Ovary (tissue), 9 donors: ENCODE measurements around the gene CRMP1. TPM values are rescaled to one million over a fixed set of nuclear protein-coding genes. Genes with fewer than 3 reads are reported as not detected.

Source experiments
- DNase-seq, 5 donors: peaks; one replicate each; pipeline ENCODE4 v3.0.0-alpha.2; 2019 to 2020
- H3K27ac ChIP-seq, 2 donors: fragments of 200-600 bp; one replicate each; pipeline versions ENCODE4 v1.5.1 to v1.8.0; 2019 to 2022
- H3K27me3 ChIP-seq: fragments of 200-600 bp; one replicate; pipeline ENCODE4 v1.8.0; 2022
- H3K36me3 ChIP-seq: fragments of 200-600 bp; sonication (generic); one replicate; pipeline ENCODE4 v1.5.1; 2019
- H3K4me1 ChIP-seq: one replicate; pipeline ENCODE4 v1.8.1; 2013; ENCODE audit warnings: mild to moderate bottlenecking, moderate library complexity; ENCODE audit not compliant: insufficient read depth
- H3K4me3 ChIP-seq: fragments of 200-600 bp; sonication (generic); one replicate; pipeline ENCODE4 v1.5.1; 2017
- H3K9me3 ChIP-seq, 2 donors: fragments of 200-600 bp in 1 of 2; sonication (generic) in 1 of 2; one replicate each; pipeline versions ENCODE4 v1.5.1 to v1.8.1; 2013 to 2019; ENCODE audit warnings: mild to moderate bottlenecking in 1 of 2, moderate library complexity in 1 of 2
- EP300 ChIP-seq: sonication (generic); formaldehyde crosslinking; IDR thresholded peaks from one replicate; pipeline ENCODE4 v1.6.1; 2017; ENCODE audit warnings: antibody characterized with exemption
- POLR2A ChIP-seq: fragments of 450-650 bp; IDR thresholded peaks from one replicate; pipeline ENCODE4 v1.6.1; 2017; ENCODE audit warnings: antibody characterized with exemption, mild to moderate bottlenecking, moderate library complexity
- WGBS, 3 donors: extraction: QIAGEN DNeasy Blood & Tissue Kit in 1 of 3; methylation state at CpG; one replicate each; pipeline versions ENCODE4 v1.1.5 to v1.1.7; 2013 to 2017; 5-methylcytosine and 5-hydroxymethylcytosine counted together
- intact Hi-C, 4 donors: fragments of 100-400 bp; cut with DNase I; formaldehyde crosslinking; loops; one replicate each; pipeline versions ENCODE4 v1.11.0 to v1.15.1; 2022 to 2023
- polyA plus RNA-seq, 2 donors: library from polyadenylated mRNA; stranded (reverse); fragments of 200-250 nt in 1 of 2; fragments of 350-450 nt in 1 of 2; fragmentation: Illumina TruSeq in 1 of 2; extraction: RNeasy Lipid Tissue Mini Kit (QIAGEN cat#74804) in 1 of 2; gene quantifications; one replicate each; pipeline ENCODE4 v1.2.3, GENCODE V29; 2013 to 2014
- total RNA-seq, 7 donors: library from RNA; depleted of rRNA in 2 of 7; stranded (reverse); fragments of >200 nt in 2 of 7; fragmentation: NEBNext Ultra II Directional in 3 of 7; extraction: Animal tissue kit (Norgen Biotek cat#: 25700) in 3 of 7; gene quantifications; one replicate each; pipeline versions ENCODE4 v1.1.0 to v1.2.4, GENCODE V29; 2016 to 2023
- TF ChIP-seq, protein P1 (sequence below), 3 donors: fragments of 450-650 bp in 2 of 3; fragments of 200-600 bp in 1 of 3; IDR thresholded peaks; one replicate each; pipeline versions ENCODE4 v1.5.1 to v1.8.0; 2016 to 2022; ENCODE audit warnings: antibody characterized with exemption in 3 of 3, mild to moderate bottlenecking in 1 of 3
- donor health status: DM: no; HTN: no; CAD: no; lungs with moderate emphysema.
- donor health status: DM: no; HTN: no; CAD: no.
- donor health status: Bipolar disorder and iron deficiency.
- donor health status: DM: yes; HTN: yes; CAD: no.
- donor health status: DM: no; HTN: no; CAD: no.
- donor health status: DM: yes; HTN: yes; CAD: no.

The CRMP1 gene
- total and polyA plus RNA-seq, 9 donors: 1.2 to 5.5 (median 4.2) TPM

DNA sequence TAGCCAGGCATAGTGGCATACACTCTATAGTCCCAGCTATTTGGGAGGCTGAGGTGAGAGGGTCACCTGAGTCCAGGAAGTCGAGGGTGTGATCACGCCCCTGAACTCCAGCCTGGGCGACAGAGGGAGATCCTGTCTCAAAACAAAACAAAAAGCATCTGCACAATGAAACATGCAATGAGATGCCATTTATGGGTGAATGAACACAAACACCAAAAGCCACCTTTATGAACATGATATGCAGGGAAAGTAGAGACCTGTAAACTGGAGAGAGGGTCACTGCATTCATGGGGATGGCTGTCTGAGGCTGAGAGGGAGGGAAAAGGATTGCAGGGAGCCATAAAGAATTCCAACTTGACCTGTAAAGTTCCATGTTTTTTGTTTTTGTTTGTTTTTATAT is 111.2 kb downstream of the CRMP1 start:
- no peaks in the 10 kb centered on the region for H3K36me3 ChIP-seq
- no peak overlapping the region for H3K4me3 ChIP-seq
- TF ChIP-seq, protein P1, sequence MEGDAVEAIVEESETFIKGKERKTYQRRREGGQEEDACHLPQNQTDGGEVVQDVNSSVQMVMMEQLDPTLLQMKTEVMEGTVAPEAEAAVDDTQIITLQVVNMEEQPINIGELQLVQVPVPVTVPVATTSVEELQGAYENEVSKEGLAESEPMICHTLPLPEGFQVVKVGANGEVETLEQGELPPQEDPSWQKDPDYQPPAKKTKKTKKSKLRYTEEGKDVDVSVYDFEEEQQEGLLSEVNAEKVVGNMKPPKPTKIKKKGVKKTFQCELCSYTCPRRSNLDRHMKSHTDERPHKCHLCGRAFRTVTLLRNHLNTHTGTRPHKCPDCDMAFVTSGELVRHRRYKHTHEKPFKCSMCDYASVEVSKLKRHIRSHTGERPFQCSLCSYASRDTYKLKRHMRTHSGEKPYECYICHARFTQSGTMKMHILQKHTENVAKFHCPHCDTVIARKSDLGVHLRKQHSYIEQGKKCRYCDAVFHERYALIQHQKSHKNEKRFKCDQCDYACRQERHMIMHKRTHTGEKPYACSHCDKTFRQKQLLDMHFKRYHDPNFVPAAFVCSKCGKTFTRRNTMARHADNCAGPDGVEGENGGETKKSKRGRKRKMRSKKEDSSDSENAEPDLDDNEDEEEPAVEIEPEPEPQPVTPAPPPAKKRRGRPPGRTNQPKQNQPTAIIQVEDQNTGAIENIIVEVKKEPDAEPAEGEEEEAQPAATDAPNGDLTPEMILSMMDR (IDR thresholded peaks at IDR 0.05): no peak
- TF ChIP-seq POLR2A (no peak), EP300 (no peak)
- H3K27me3 ChIP-seq: no peaks in the 10 kb centered on the region
- DNase-seq: no peak
- intact Hi-C loops: loop anchor here in 2 of 4 donors (5.0 to 10.0 kb wide), 2 partner anchors 727 to 1726 kb away; partner anchors contain the start of gene STK32B (in 1 of the 2)
- 87 to 94% (median 89%) methylated on average over 3 of the region's 3 CpGs for WGBS, 3 donors
- no peaks in the 10 kb centered on the region for H3K9me3 ChIP-seq
- no peak overlapping the region for H3K27ac ChIP-seq
- H3K4me1 ChIP-seq: no peaks in the 10 kb centered on the region

DNA sequence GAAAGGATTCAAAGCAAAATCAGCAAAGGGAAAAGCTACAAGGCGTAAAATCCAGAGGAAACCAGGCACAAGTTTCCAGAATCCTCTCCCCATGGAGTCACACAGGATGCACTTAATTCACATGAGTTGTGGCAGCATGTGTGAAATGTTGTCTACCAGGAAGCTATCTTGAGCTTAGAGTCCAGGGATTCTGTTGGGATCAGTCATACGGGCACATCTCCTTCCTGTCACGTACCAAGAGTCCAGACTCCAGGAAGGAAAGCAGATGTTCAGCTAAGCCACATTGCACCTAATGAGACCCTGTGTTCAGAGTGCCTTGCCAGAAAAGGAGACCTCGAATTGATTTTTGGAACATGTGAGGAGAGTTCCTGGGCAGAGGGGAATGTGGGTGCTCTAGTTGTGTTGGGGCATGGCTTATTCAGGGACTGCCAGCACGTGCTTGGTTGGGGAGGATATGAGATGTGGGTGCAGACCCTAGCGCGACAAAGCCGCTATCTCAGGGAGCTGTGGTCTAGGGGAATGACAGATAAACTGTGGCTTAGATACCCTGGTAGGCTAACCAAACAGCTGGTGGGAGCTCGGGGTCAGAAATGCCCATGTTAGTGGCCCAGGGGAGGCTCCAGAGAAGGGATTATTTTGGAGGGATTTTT is 111.9 kb downstream of the CRMP1 start:
- TF ChIP-seq, protein P1 (IDR thresholded peaks at IDR 0.05): no peak
- TF ChIP-seq EP300 (no peak), POLR2A (no peak)
- Histone ChIP-seq H3K27ac (no peak overlapping the region), H3K27me3 (no peaks in the 10 kb centered on the region), H3K4me3 (no peak overlapping the region), H3K9me3 (no peaks in the 10 kb centered on the region), H3K36me3 (no peaks in the 10 kb centered on the region), H3K4me1 (no peaks in the 10 kb centered on the region)
- DNase-seq: no peak
- WGBS, 3 donors: 93 to 96% (median 95%) methylated on average over 9 of the region's 9 CpGs
- intact Hi-C loops: loop anchor here in 2 of 4 donors (5.0 to 10.0 kb wide), 2 partner anchors 726 to 1726 kb away; partner anchors contain the start of gene STK32B (in 1 of the 2)

DNA sequence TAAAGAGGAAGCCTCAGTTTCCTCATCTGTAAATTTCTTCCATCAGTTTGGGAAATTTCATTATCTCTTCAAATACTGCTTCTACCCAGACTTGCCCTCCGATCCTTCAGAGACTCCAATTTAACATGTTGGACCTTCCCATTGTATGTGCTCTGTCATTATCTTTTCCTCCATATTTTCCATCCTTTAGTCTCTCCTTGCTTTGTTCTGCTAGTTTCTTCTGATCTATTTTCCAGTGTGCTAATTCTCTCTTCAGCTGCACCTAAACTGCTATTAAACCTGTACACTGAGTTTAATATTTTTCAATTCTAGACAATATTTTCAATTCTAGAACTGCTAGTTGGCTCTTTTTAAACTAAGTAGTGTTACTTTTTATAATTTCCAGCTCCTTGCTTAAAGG is 116.4 kb downstream of the CRMP1 start:
- TF ChIP-seq POLR2A: no peak
- TF ChIP-seq, protein P1 (IDR thresholded peaks at IDR 0.05): no peak
- no peak for TF ChIP-seq EP300
- WGBS, 3 donors: 92 to 98% (median 96%) methylated on average over 1 of the region's 1 CpG
- intact Hi-C loops: no loop called here
- no peaks in the 10 kb centered on the region for H3K27me3 ChIP-seq
- H3K9me3 ChIP-seq: peaks cover 0 to 4% of the 10 kb centered on the region in 2 donors
- H3K36me3 ChIP-seq: no peaks in the 10 kb centered on the region
- H3K4me1 ChIP-seq: no peaks in the 10 kb centered on the region
- no peak overlapping the region for H3K4me3 ChIP-seq
- DNase-seq: no peak
- H3K27ac ChIP-seq: no peak overlapping the region

DNA sequence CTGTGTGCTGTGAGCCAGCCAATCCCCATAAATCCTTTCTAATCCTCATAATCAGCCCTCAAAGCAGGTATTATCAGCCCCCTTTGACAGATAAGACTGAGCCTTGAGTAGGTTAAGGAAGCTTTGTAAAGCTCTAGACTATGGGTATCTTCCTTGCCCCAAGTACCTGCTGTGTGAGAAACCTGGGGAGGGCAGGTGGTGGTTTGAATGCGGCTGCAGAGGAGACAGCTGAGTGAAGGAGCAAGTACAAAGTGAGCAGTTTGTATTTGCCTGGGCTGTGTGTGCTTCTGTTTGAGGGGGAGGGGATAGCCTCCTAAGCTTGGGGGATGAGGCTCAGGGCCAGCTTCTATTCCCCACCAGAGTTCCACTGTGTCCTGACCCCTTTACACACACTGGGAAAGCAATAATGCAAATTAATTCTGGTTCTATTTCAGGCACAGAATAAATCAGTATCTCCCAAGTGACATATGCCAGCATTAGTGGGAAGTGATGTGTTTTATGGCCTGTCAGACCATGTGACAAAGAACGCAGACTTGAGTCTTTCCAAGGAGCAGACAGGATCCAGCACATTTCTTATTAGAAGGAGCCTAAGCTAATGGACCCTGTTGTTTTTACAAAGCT is 118.4 kb downstream of the CRMP1 start:
- no peak for DNase-seq
- WGBS, 3 donors: 75 to 91% (median 78%) methylated on average over 2 of the region's 2 CpGs

More for the DNA sequence above, 118.4 kb downstream of the CRMP1 start:
- Histone ChIP-seq H3K4me1 (no peaks in the 10 kb centered on the region), H3K4me3 (no peak overlapping the region), H3K36me3 (no peaks in the 10 kb centered on the region), H3K9me3 (peaks cover 0 to 4% of the 10 kb centered on the region in 2 donors), H3K27me3 (no peaks in the 10 kb centered on the region), H3K27ac (no peak overlapping the region)
- TF ChIP-seq EP300 (no peak), POLR2A (no peak)
- TF ChIP-seq, protein P1 (IDR thresholded peaks at IDR 0.05): no peak
- intact Hi-C loops: no loop called here
